RPMI8226 (cell line): Measurements from ENCODE around the gene ELAVL3.
"Not testable (repeated sequence)": the region's sequence is repeated elsewhere in the genome, so short reads cannot be mapped to it uniquely, and the experiment has no call there.

ENCODE experiments used
- DNase-seq: peaks from one replicate; pipeline ENCODE4 v3.0.0-alpha.2; 2015

ELAVL3 gene

GRCh38 chr19:11486661-11487503 is 6.0 kb upstream of the ELAVL3 start:
- no peak for DNase-seq

- DNase-seq, result no peak
Observed at GRCh38 chr19:11485245-11485837, 4.5 kb upstream of the ELAVL3 start.

- no peak for DNase-seq
Observed at GRCh38 chr19:11483366-11484111, 2.7 kb upstream of the ELAVL3 start.

GRCh38 chr19:11482384-11483050 is 1.7 kb upstream of the ELAVL3 start:
- peak; percentile 94 for DNase-seq

- DNase-seq, result peak; percentile 90
Observed at GRCh38 chr19:11481534-11482383, 913 bp upstream of the ELAVL3 start.

- no peak for DNase-seq
Observed at GRCh38 chr19:11479898-11480714, 740 bp downstream of the ELAVL3 start.

GRCh38 chr19:11479090-11479897 is 1.6 kb downstream of the ELAVL3 start:
- peak; percentile 37 for DNase-seq

- DNase-seq, result peak; percentile 78
Observed at GRCh38 chr19:11478167-11479089, 2.4 kb downstream of the ELAVL3 start.

GRCh38 chr19:11475861-11476260 is 5.0 kb downstream of the ELAVL3 start:
- no peak for DNase-seq

- not testable (repeated sequence) for DNase-seq
Observed at GRCh38 chr19:11475343-11475742, 5.5 kb downstream of the ELAVL3 start.

GRCh38 chr19:11473725-11474124 is 7.1 kb downstream of the ELAVL3 start:
- DNase-seq, result no peak

GRCh38 chr19:11468266-11468845 is 12.5 kb downstream of the ELAVL3 start:
- peak; percentile 59 for DNase-seq

GRCh38 chr19:11465600-11465999 is 15.2 kb downstream of the ELAVL3 start:
- no peak for DNase-seq

GRCh38 chr19:11464333-11465265 is 16.2 kb downstream of the ELAVL3 start:
- DNase-seq, result no peak

GRCh38 chr19:11463391-11463790 is 17.5 kb downstream of the ELAVL3 start:
- no peak for DNase-seq

- DNase-seq, result no peak
Observed at GRCh38 chr19:11461453-11461852, 19.4 kb downstream of the ELAVL3 start.

- peak; percentile 37 for DNase-seq
Observed at GRCh38 chr19:11460207-11460606, 20.6 kb downstream of the ELAVL3 start.

- DNase-seq, result not testable (repeated sequence)
Observed at GRCh38 chr19:11458912-11459311, 21.9 kb downstream of the ELAVL3 start.
